GM12865 (cell line): ENCODE data around the gene GFAP.

Source experiments
- DNase-seq: peaks from one replicate; pipeline ENCODE4 v3.0.0; 2010; ENCODE audit warnings: low read depth
- H3K4me3 ChIP-seq: 2 replicates; pipeline ENCODE4 v1.5.1; 2011; ENCODE audit warnings: mild to moderate bottlenecking, low read depth, low read length, control low read depth
- TF ChIP-seq, protein P1 (sequence below): IDR thresholded peaks from 2 replicates; pipeline ENCODE4 v1.5.1; 2011; ENCODE audit warnings: low read length, control low read depth, low read depth, inconsistent platforms; ENCODE audit not compliant: insufficient read depth; ENCODE audit errors: missing control alignments

The GFAP gene

DNA sequence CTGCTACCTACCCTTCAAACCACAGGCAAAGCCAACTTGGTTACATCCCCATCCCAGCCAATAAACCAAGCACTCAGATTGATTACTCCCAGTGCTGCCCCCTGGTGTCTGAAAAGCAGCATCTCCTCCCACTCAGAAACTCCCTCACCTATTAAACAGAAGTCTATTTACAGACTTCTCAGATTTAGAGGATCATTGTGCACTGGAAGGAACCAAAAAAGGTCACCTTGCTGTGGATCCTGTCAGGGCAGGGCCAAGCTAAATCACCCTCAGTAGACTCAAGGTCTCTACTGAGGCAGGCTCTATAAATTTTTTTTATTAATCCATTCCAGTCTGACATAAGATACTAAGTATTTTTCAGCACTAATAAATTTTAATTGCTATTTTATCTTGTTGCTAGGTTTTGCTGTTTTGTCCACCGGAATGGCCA lies 50.1 kb downstream of the GFAP start:
- TF ChIP-seq, protein P1, sequence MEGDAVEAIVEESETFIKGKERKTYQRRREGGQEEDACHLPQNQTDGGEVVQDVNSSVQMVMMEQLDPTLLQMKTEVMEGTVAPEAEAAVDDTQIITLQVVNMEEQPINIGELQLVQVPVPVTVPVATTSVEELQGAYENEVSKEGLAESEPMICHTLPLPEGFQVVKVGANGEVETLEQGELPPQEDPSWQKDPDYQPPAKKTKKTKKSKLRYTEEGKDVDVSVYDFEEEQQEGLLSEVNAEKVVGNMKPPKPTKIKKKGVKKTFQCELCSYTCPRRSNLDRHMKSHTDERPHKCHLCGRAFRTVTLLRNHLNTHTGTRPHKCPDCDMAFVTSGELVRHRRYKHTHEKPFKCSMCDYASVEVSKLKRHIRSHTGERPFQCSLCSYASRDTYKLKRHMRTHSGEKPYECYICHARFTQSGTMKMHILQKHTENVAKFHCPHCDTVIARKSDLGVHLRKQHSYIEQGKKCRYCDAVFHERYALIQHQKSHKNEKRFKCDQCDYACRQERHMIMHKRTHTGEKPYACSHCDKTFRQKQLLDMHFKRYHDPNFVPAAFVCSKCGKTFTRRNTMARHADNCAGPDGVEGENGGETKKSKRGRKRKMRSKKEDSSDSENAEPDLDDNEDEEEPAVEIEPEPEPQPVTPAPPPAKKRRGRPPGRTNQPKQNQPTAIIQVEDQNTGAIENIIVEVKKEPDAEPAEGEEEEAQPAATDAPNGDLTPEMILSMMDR, result peak; percentile 80
- H3K4me3 ChIP-seq, result no peak overlapping the region
- peak; percentile 80 for DNase-seq

DNA sequence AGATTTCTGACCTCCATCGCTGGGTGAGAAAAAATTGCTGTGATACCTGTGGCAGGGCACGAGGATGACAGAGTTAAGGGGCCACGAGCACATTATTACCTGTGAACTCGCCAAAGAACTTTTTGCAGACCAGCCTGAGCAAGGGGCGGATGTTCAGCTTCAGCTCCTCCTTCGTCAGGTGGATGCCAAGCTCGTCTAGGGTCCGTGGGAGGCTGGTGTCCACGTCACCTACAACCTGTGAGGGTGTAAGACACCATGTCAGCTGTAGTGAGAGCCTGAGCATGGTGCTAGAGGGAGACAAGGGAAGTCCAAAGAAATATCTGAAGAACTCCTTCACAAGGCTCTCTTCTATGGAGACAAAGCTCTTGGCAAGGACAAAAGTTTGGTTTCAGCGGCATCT lies 50.5 kb downstream of the GFAP start:
- TF ChIP-seq, protein P1, result no peak
- no peak for DNase-seq
- H3K4me3 ChIP-seq, result no peak overlapping the region

DNA sequence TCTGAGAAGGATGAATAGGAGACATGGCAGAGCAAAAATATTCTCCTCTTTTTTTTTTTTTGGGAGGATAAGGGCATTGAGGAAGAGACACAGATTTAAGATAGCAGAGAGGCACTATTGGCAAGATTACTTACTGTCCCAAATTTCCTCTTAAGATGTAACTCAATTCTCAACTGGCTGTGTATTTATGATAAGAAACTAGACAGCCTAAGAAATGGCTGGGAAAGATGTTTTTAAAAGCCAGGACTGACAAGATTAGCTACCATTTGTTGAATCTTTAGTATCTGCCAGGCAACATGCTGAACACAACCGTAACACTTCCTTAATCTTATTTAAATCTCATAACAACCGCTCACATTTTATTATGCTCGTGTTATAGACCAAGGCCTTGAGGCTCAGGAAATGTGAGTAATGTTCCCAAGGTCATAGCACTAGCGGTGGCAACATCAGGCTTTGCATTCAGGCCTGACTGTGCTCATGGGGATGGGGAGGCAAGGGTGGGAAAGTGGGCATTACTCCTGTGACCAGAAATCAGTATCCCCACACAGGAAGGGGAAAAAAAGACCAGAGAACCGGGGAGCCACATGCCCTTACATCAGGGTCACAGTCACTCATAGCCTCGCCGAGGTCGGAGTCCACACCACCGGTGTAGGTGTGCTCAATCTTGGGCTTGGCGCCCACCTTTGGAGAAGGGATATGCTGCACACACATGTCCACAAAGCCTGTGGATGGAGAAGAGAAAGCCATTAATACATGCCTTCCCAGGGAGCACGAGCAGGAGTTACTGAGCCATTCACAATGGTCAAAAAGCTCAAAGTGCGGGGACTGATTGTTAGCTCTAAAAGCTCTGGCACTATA lies 52.0 kb downstream of the GFAP start:
- TF ChIP-seq, protein P1, result no peak
- DNase-seq, result no peak
- no peak overlapping the region for H3K4me3 ChIP-seq

DNA sequence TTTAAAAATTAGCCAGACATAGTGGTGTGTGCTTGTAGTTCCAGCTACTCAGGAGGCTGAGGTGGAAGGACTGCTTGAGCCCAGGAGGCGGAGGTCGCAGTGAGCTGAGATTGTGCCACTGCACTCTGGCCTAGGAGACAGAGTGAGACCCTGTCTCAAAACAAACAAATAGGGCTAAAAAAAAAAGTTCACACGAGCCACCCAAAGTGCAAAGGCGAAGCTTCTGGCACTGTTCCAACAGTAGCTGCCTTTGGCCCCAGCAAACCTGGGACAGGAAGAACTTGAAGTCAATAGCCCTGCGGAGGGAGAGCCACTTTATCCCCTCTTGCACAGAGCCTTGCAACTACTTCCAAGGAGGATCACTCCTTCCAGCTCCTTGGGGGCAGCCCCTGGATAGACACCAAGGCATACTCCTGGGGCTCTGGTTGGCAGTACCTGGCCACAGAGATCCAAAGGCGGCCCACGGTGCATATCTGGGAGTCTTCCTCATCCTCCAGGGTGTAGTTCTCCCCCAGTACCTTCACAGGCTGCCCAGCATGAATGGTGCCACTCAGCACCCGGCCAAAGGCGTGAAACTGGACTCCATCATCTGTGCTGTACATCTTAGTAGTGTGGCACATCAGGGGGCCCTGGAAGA lies 52.9 kb downstream of the GFAP start:
- no peak overlapping the region for H3K4me3 ChIP-seq
- no peak for DNase-seq
- TF ChIP-seq, protein P1, result no peak

DNA sequence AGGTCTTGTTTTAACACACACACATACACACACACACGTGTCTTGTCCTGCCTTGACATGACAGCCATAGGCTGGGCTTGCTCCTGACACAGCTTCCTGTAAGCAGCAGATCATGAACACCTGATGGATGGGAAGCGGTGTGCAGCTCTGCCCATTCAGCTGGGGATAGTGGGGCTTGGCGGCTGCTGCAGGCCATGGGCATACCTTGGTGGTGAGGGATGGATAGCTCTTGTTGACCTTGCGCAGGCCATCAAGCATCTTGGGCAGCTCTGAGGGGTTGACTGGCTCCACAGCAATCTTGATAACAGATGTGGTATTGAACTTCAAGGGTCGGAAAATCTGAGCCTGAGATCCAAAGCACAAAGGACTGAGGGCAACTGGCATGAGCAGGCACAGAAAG lies 55.6 kb downstream of the GFAP start:
- no peak overlapping the region for H3K4me3 ChIP-seq
- TF ChIP-seq, protein P1, result no peak
- no peak for DNase-seq

DNA sequence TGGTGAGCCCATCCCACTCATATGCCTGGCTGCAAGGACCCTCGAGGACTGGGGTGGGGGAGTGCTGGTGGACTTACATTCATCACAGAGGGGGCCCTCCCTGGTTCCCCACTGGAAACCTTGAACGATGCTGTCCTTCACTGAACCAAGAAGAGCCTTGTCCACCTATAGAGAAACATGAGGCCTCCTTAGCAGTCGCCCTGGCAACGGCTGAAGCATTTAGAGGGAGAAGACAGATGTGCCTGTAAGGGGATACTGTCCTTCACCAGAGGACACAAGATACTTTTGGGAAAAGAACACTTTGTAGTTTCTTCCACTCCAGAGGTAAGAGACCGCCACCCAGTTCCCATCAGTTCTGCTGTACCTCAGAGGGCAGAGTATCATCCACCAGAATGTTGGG lies 61.1 kb downstream of the GFAP start:
- H3K4me3 ChIP-seq, result no peak overlapping the region
- DNase-seq, result no peak
- TF ChIP-seq, protein P1, result no peak
